SK-N-SH treated with all-trans-retinoic acid at 6 μM for 48 hours (cell line): ENCODE measurements around the gene PGF.

Experiments used
- ATAC-seq: fragments of 200-7000 bp; cut with Tn5 transposase; 3 replicates; pipeline ENCODE4 v1.9.1; 2020; ENCODE audit warnings: mild to moderate bottlenecking, moderate library complexity
- ARNTL ChIP-seq: fragments of 450-650 bp; formaldehyde crosslinking; IDR thresholded peaks from 2 replicates; pipeline ENCODE4 v1.5.0; 2020; ENCODE audit warnings: low read depth, mild to moderate bottlenecking, moderate library complexity, borderline replicate concordance
- BACH2 ChIP-seq: fragments of 250-450 bp; sonication (Bioruptor Pico); IDR thresholded peaks from 2 replicates; pipeline ENCODE4 v1.9.0; 2021; ENCODE audit warnings: mild to moderate bottlenecking, borderline replicate concordance
- CSRNP3 ChIP-seq: fragments of 250-450 bp; sonication (Bioruptor Pico); IDR thresholded peaks from 2 replicates; pipeline ENCODE4 v1.5.1; 2021; ENCODE audit warnings: mild to moderate bottlenecking, moderate library complexity
- ESRRG ChIP-seq: fragments of 250-450 bp; sonication (Bioruptor Pico); IDR thresholded peaks from 2 replicates; pipeline ENCODE4 v1.6.1; 2021; ENCODE audit warnings: mild to moderate bottlenecking
- ISL1 ChIP-seq: fragments of 250-450 bp; sonication (Bioruptor Pico); IDR thresholded peaks from 2 replicates; pipeline ENCODE4 v2.1.2; 2022; ENCODE audit warnings: mild to moderate bottlenecking, moderate library complexity
- OSR1 ChIP-seq: fragments of 250-450 bp; sonication (Bioruptor Pico); IDR thresholded peaks from 2 replicates; pipeline ENCODE4 v1.8.0; 2022; ENCODE audit warnings: moderate library complexity, mild to moderate bottlenecking, inconsistent platforms
- PATZ1 ChIP-seq: fragments of 250-450 bp; sonication (Bioruptor Pico); IDR thresholded peaks from 2 replicates; pipeline ENCODE4 v1.8.0; 2020; ENCODE audit warnings: mild to moderate bottlenecking, moderate library complexity, borderline replicate concordance
- POU6F1 ChIP-seq: fragments of 250-450 bp; sonication (Bioruptor Pico); IDR thresholded peaks from 2 replicates; pipeline ENCODE4 v1.8.0; 2021; ENCODE audit warnings: low read depth, mild to moderate bottlenecking, moderate library complexity, borderline replicate concordance
- PPARA ChIP-seq: fragments of 250-450 bp; sonication (Bioruptor Pico); IDR thresholded peaks from 2 replicates; pipeline ENCODE4 v1.5.0; 2020; ENCODE audit warnings: mild to moderate bottlenecking, borderline replicate concordance
- TCF4 ChIP-seq: fragments of 250-450 bp; sonication (Bioruptor Pico); IDR thresholded peaks from 2 replicates; pipeline ENCODE4 v1.8.0; 2021; ENCODE audit warnings: mild to moderate bottlenecking, moderate library complexity, borderline replicate concordance
- TSHZ2 ChIP-seq: fragments of 250-450 bp; sonication (Bioruptor Pico); IDR thresholded peaks from 2 replicates; pipeline ENCODE4 v1.5.0; 2020; ENCODE audit warnings: mild to moderate bottlenecking, moderate library complexity
- ZFP30 ChIP-seq: fragments of 450-650 bp; formaldehyde crosslinking; IDR thresholded peaks from 2 replicates; pipeline ENCODE4 v1.5.0; 2022; ENCODE audit warnings: mild to moderate bottlenecking, moderate library complexity
- ZNF565 ChIP-seq: fragments of 450-650 bp; formaldehyde crosslinking; conservative IDR thresholded peaks from 2 replicates; pipeline ENCODE4 v1.5.0; 2020; ENCODE audit warnings: low read depth, mild to moderate bottlenecking, moderate library complexity
- ZNF8 ChIP-seq: fragments of 450-650 bp; formaldehyde crosslinking; IDR thresholded peaks from 2 replicates; pipeline ENCODE4 v1.5.0; 2020; ENCODE audit warnings: mild to moderate bottlenecking, moderate library complexity

Gene PGF

GRCh38 chr14:74921053-74921620 lies 34.3 kb downstream of the PGF start:
- TF ChIP-seq OSR1 (CRISPR knock-in tag) (no peak), CSRNP3 (CRISPR knock-in tag) (no peak), ZNF565 (no peak), PPARA (CRISPR knock-in tag) (no peak), ZNF8 (CRISPR knock-in tag) (no peak), BACH2 (CRISPR knock-in tag) (no peak), ARNTL (CRISPR knock-in tag) (no peak), ISL1 (no peak), TSHZ2 (CRISPR knock-in tag) (no peak), POU6F1 (CRISPR knock-in tag) (no peak)
- TF ChIP-seq, all 23 proteins: peak for 0

GRCh38 chr14:74920281-74920680 lies 35.1 kb downstream of the PGF start:
- ATAC-seq = no peak
- TF ChIP-seq PATZ1 (CRISPR knock-in tag) (no peak), ESRRG (CRISPR knock-in tag) (no peak), ISL1 (no peak), POU6F1 (CRISPR knock-in tag) (no peak), ZFP30 (CRISPR knock-in tag) (no peak), ZNF565 (no peak), PPARA (CRISPR knock-in tag) (no peak)

More at GRCh38 chr14:74921053-74921620, 34.3 kb downstream of the PGF start:
- ATAC-seq = no peak

GRCh38 chr14:74919421-74920165 lies 35.8 kb downstream of the PGF start:
- no peak for ATAC-seq
- TF ChIP-seq PATZ1 (CRISPR knock-in tag) (no peak), PPARA (CRISPR knock-in tag) (no peak), TCF4 (CRISPR knock-in tag) (no peak)
